Natural killer cell (primary cell): ENCODE results near the gene GLI1. TPM values are rescaled to one million over a fixed set of nuclear protein-coding genes. Genes with fewer than 3 reads are reported as not detected.

Experiments used
- ATAC-seq, 3 donors: fragments of 150-1000 bp in 2 of 3; fragments of 200-7000 bp in 1 of 3; cut with Tn5 transposase; 1 replicate in 1 of 3; 2 replicates in 2 of 3; pipeline ENCODE4 v1.10.0; 2021; ENCODE audit warnings: mild to moderate bottlenecking in 2 of 3, moderate library complexity in 2 of 3
- DNase-seq, 2 donors: peaks; one replicate each; pipeline versions ENCODE4 v3.0.0 to v3.0.0-alpha.2; 2013 to 2021; ENCODE audit warnings: mixed read lengths in 1 of 2
- H3K27ac ChIP-seq: one replicate; pipeline ENCODE4 v1.5.1; 2013; ENCODE audit warnings: mild to moderate bottlenecking, low read length
- H3K27me3 ChIP-seq: one replicate; pipeline ENCODE4 v1.6.1; 2013; ENCODE audit warnings: low read length; ENCODE audit not compliant: control insufficient read depth, insufficient read depth
- H3K36me3 ChIP-seq: one replicate; pipeline ENCODE4 v1.6.1; 2013; ENCODE audit warnings: low read length; ENCODE audit not compliant: control insufficient read depth, insufficient read depth
- H3K4me1 ChIP-seq: one replicate; pipeline ENCODE4 v1.6.1; 2013; ENCODE audit warnings: low read length; ENCODE audit not compliant: control insufficient read depth, insufficient read depth
- H3K4me3 ChIP-seq: one replicate; pipeline ENCODE4 v1.5.1; 2013; ENCODE audit warnings: low read length
- H3K9me3 ChIP-seq: one replicate; pipeline ENCODE4 v1.6.1; 2013; ENCODE audit warnings: low read length; ENCODE audit not compliant: control insufficient read depth, insufficient read depth
- H3K27ac Mint-ChIP-seq, 2 donors: one replicate each; pipeline ENCODE4 v1.8.0; 2022; ENCODE audit warnings: mild to moderate bottlenecking in 2 of 2, mixed read lengths in 2 of 2, moderate library complexity in 1 of 2
- H3K27me3 Mint-ChIP-seq, 2 donors: one replicate each; pipeline ENCODE4 v1.8.0; 2022; ENCODE audit warnings: low read depth in 2 of 2, mixed read lengths in 2 of 2
- H3K36me3 Mint-ChIP-seq: one replicate; pipeline ENCODE4 v1.8.0; 2022; ENCODE audit warnings: mixed read lengths
- H3K4me1 Mint-ChIP-seq, 2 donors: one replicate each; pipeline ENCODE4 v1.8.0; 2022; ENCODE audit warnings: mixed read lengths in 2 of 2
- H3K4me3 Mint-ChIP-seq: one replicate; pipeline ENCODE4 v1.8.0; 2022; ENCODE audit warnings: mild to moderate bottlenecking, moderate library complexity, mixed read lengths
- H3K9me3 Mint-ChIP-seq, 2 donors: one replicate each; pipeline ENCODE4 v1.8.0; 2022; ENCODE audit warnings: mixed read lengths in 2 of 2
- WGBS: methylation state at CpG from one replicate; pipeline ENCODE4 v1.1.7; 2013; ENCODE audit warnings: missing lambda C conversion rate; ENCODE audit not compliant: insufficient coverage; 5-methylcytosine and 5-hydroxymethylcytosine counted together
- intact Hi-C: fragments of 100-400 bp; cut with micrococcal nuclease; formaldehyde crosslinking; loops from one replicate; pipeline ENCODE4 v1.14.2; 2022
- total RNA-seq, 4 donors: library from RNA; stranded (reverse); fragments of 120-200 nt in 1 of 4; gene quantifications; one replicate each; pipeline versions ENCODE4 v1.2.3 to v1.2.4, GENCODE V29; 2013 to 2022
- TF ChIP-seq, protein P1 (sequence below): fragments of 200-600 bp; IDR thresholded peaks from one replicate; pipeline ENCODE4 v1.8.0; 2022; ENCODE audit warnings: antibody characterized with exemption

Gene GLI1
- total RNA-seq, 3 donors from 2014 or later (not counting 1 experiment from before 2014, with no cell fraction given) = 0.50 to 1.4 (median 0.99) TPM

DNA sequence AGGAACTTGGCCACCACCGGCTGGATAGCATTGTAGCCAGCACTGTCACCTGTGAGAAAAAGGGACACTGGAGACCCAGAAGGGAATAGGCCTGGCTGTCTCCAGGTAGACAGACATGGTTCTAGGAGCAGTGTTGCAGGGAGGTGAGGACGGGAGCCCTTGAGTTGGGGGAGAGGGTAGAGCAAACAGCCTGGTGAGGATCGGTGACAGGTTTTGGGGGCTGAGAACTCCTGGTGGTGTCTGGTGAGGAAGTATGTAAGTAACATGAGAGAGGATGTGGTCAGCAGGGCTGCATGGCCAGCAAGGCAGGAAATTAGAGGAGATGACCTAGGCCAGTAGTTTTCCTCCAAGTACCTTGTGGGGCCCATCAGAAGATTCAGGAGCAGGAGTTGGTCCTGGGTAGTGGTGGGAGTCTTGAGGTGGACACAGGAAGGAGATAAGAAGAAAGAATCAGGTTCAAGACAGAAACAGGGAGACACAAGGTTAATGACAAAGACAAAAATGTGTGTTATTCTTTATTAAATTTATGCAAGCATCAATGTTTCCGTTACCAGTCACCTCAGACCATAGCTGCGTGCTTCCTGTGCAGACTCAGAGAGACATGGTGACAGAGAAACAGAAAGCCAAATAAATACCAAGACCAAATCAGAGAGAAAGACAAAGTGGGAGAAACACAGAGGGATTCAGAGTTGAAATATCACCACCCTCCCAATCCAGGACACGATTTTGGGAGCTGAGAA lies 20.0 kb downstream of the GLI1 start, which contains the start of gene ARHGAP9:
TSS of gene ARHGAP9 (minus strand) at position 491 of the 740 bp plus-strand sequence. CDS start at position 31, 460 bp downstream.
- Mint-ChIP-seq H3K4me3 (peak within 1 kb of the TSS; percentile 85), H3K9me3 (no peaks in the 10 kb centered on the region), H3K36me3 (peaks cover 4% of the 10 kb centered on the region), H3K27ac (peak within 1 kb of the TSS; percentile 97 to 98), H3K27me3 (no peaks in the 10 kb centered on the region), H3K4me1 (peaks cover 62 to 72% of the 10 kb centered on the region in 2 donors)
- 10% methylated on average over 4 of the region's 6 CpGs for WGBS
- TF ChIP-seq, protein P1, sequence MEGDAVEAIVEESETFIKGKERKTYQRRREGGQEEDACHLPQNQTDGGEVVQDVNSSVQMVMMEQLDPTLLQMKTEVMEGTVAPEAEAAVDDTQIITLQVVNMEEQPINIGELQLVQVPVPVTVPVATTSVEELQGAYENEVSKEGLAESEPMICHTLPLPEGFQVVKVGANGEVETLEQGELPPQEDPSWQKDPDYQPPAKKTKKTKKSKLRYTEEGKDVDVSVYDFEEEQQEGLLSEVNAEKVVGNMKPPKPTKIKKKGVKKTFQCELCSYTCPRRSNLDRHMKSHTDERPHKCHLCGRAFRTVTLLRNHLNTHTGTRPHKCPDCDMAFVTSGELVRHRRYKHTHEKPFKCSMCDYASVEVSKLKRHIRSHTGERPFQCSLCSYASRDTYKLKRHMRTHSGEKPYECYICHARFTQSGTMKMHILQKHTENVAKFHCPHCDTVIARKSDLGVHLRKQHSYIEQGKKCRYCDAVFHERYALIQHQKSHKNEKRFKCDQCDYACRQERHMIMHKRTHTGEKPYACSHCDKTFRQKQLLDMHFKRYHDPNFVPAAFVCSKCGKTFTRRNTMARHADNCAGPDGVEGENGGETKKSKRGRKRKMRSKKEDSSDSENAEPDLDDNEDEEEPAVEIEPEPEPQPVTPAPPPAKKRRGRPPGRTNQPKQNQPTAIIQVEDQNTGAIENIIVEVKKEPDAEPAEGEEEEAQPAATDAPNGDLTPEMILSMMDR = no peak
- peak within 1 kb of the TSS; percentile 99 for H3K27ac ChIP-seq
- peak; percentile 69 to 90 for DNase-seq
- H3K9me3 ChIP-seq = no peaks in the 10 kb centered on the region
- peaks cover 7% of the 10 kb centered on the region for H3K36me3 ChIP-seq
- peaks cover 70% of the 10 kb centered on the region for H3K4me1 ChIP-seq
- peak within 1 kb of the TSS; percentile 57 for H3K4me3 ChIP-seq
- peak; percentile 51 to 78 (median 69) for ATAC-seq
- intact Hi-C loops = loop anchor here (1.0 to 5.0 kb wide), 4 partner anchors 8 to 263 kb away; partner anchors contain the start of gene DDIT3
- no peaks in the 10 kb centered on the region for H3K27me3 ChIP-seq

DNA sequence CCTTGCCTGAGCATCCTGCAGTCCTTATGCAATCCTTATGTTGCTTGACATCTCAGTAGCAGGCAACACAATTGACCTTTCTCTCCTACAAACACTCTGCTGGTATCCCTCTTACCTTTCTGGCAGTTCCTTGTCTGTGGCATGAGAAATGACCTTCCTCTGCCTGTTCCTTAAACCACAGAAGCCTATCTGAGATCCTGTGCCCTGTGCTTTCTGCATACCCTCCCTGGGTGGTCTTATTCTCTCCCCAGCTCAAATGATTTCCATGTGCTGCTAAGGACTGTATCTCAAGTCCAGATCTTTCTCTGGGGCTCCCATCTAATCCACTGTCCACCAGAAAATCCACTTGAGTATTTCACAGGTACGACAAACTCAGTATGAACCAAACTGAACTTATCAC lies 22.1 kb downstream of the GLI1 start:
- no peaks in the 10 kb centered on the region for H3K9me3 ChIP-seq
- DNase-seq = no peak

DNA sequence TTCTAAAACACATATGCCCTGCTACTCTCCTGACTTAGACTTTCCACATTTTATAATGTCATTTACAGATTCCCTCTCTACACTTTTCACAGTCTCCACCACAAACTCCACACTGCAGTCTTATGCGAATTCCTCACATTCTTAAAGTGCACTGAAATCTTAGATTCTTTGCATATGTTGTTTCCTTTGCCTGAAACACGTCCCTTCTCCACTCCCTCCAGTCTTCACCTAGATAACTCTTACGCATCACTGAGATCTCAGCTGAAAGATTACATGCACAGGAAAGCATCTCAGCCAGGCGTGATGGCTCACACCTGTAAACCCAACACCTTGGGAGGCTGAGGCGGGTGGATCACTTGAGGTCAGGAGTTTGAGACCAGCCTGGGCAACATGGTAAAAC lies 23.9 kb downstream of the GLI1 start:
- Histone ChIP-seq H3K4me1 (peaks cover 42% of the 10 kb centered on the region), H3K36me3 (no peaks in the 10 kb centered on the region), H3K4me3 (no peak overlapping the region), H3K27me3 (no peaks in the 10 kb centered on the region), H3K27ac (no peak overlapping the region), H3K9me3 (no peaks in the 10 kb centered on the region)
- H3K4me3 Mint-ChIP-seq = no peak overlapping the region
- no peaks in the 10 kb centered on the region for H3K36me3 Mint-ChIP-seq
- no peaks in the 10 kb centered on the region for H3K27me3 Mint-ChIP-seq
- TF ChIP-seq, protein P1 = no peak
- peaks cover 44 to 53% of the 10 kb centered on the region in 2 donors for H3K4me1 Mint-ChIP-seq
- ATAC-seq (no peak), DNase-seq (no peak)
- intact Hi-C loops = no loop called here
- no peaks in the 10 kb centered on the region for H3K9me3 Mint-ChIP-seq
- H3K27ac Mint-ChIP-seq = peak overlapping the region; percentile 22 to 33
- 71% methylated on average over 5 of the region's 5 CpGs for WGBS

More for the DNA sequence above, 22.1 kb downstream of the GLI1 start:
- peak overlapping the region; percentile 85 for H3K4me3 Mint-ChIP-seq
- no peaks in the 10 kb centered on the region for H3K9me3 Mint-ChIP-seq
- H3K27ac Mint-ChIP-seq = peak overlapping the region; percentile 97 to 98
- Histone ChIP-seq H3K27ac (peak overlapping the region; percentile 99), H3K4me3 (no peak overlapping the region), H3K36me3 (no peaks in the 10 kb centered on the region), H3K4me1 (peaks cover 50% of the 10 kb centered on the region), H3K27me3 (no peaks in the 10 kb centered on the region)
- intact Hi-C loops = no loop called here
- H3K4me1 Mint-ChIP-seq = peaks cover 50 to 58% of the 10 kb centered on the region in 2 donors
- H3K36me3 Mint-ChIP-seq = no peaks in the 10 kb centered on the region
- ATAC-seq = no peak
- TF ChIP-seq, protein P1 = no peak
- WGBS = 100% methylated on average over 1 of the region's 1 CpG
- no peaks in the 10 kb centered on the region for H3K27me3 Mint-ChIP-seq
